Subcutaneous adipose tissue (tissue), 4 donors: ENCODE measurements around the gene P4HA2. TPM values are rescaled to one million over a fixed set of nuclear protein-coding genes. Genes with fewer than 3 reads are reported as not detected.

ENCODE experiments used
- total RNA-seq, 4 donors: library from RNA; depleted of rRNA; stranded (reverse); fragments of >200 nt; gene quantifications; one replicate each; pipeline ENCODE4 v1.1.0, GENCODE V29; 2016
- TF ChIP-seq, protein P1 (sequence below): fragments of 450-650 bp; IDR thresholded peaks from one replicate; pipeline ENCODE4 v1.5.1; 2016; ENCODE audit warnings: low read depth, mild to moderate bottlenecking, control low read depth, antibody characterized with exemption, moderate library complexity

P4HA2 gene
- total RNA-seq, 4 donors from 2014 or later = 6.8 to 15.0 (median 14.0) TPM

GRCh38 chr5:132251220-132251725 lies 23.6 kb upstream of the P4HA2 start:
- TF ChIP-seq, protein P1, sequence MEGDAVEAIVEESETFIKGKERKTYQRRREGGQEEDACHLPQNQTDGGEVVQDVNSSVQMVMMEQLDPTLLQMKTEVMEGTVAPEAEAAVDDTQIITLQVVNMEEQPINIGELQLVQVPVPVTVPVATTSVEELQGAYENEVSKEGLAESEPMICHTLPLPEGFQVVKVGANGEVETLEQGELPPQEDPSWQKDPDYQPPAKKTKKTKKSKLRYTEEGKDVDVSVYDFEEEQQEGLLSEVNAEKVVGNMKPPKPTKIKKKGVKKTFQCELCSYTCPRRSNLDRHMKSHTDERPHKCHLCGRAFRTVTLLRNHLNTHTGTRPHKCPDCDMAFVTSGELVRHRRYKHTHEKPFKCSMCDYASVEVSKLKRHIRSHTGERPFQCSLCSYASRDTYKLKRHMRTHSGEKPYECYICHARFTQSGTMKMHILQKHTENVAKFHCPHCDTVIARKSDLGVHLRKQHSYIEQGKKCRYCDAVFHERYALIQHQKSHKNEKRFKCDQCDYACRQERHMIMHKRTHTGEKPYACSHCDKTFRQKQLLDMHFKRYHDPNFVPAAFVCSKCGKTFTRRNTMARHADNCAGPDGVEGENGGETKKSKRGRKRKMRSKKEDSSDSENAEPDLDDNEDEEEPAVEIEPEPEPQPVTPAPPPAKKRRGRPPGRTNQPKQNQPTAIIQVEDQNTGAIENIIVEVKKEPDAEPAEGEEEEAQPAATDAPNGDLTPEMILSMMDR = no peak

GRCh38 chr5:132250547-132250946 lies 22.9 kb upstream of the P4HA2 start:
- TF ChIP-seq, protein P1 = no peak

- TF ChIP-seq, protein P1 = no peak
Observed at GRCh38 chr5:132246806-132247205, 19.2 kb upstream of the P4HA2 start.

GRCh38 chr5:132245593-132245992 lies 17.9 kb upstream of the P4HA2 start:
- TF ChIP-seq, protein P1 = no peak

DNA sequence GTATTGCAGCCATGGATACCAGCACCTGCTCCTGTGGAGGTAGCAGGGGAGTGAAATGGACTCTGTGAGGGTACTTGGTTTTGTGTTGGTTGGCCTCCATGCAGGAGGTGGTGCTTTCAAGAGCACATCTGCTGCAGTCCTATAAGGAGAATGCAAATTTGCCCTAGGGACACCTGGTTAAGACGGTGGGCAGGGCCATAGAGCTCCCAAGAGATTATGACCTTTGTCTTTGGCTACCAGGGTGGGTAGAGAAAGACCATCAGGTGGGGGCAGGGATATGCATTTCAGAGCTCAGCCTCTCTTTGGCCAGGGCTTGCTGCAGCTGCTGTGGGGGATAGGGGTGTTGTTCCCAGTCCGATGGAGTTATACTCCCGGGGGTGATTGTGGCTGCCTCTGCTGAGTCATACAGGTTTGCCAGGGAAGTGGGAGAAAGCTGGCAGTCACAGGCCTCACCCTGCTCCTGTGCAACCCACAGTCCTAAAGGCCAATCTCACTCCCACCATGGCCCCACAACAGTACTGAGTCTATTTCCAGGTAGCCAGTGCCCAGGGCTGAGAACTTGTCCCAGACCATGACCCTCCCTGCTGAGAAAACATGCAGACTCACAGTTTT lies 15.8 kb upstream of the P4HA2 start:
- TF ChIP-seq, protein P1 = no peak

DNA sequence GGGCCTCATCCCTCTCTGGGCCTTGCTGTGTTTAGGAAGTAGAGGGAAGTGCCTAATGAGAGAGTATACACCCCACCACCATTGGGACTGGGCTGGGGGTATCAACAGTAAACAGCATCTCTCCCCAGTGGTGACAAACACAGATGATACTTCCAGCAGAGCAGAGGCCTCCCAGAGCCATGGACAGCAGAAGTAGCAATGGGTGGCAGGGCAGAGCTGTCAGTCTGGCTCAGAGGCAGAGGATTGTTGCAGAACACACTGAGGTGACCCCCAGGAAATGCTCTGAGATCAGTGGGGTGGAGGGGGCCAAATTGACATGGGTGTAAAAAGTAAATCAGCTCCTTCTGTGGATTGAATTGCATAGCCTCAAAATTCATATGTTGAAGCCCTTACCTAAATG lies 12.1 kb upstream of the P4HA2 start:
- TF ChIP-seq, protein P1 = no peak

GRCh38 chr5:132238901-132239500 lies 11.3 kb upstream of the P4HA2 start:
- TF ChIP-seq, protein P1 = no peak
